Measurements from ENCODE around the gene FSIP1.

The FSIP1 gene

GRCh38 chr15:39756806-39757522 lies 25.7 kb downstream of the FSIP1 start:
- peak; percentile 72 for DNase-seq

DNA sequence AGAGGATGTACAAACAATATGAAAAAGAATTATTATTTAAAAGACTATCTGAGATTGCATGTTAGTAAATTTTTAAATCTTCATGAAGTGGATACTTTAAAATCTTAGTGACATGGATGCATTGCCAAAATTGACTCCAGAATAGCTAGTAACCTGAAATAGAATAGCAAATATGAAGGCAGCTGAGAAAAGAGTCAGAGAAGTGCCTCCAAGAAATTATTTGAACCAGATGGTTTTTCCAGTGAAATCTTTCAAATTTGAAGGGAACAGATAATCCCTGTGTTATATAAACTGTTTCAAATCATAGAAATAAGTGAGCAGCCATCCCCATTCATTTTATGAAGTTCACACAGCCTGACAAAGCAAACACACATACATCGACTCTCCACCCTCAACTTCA lies 29.6 kb downstream of the FSIP1 start:
- no peak for DNase-seq

GRCh38 chr15:39752246-39752645 lies 30.4 kb downstream of the FSIP1 start:
- DNase-seq, result no peak

DNA sequence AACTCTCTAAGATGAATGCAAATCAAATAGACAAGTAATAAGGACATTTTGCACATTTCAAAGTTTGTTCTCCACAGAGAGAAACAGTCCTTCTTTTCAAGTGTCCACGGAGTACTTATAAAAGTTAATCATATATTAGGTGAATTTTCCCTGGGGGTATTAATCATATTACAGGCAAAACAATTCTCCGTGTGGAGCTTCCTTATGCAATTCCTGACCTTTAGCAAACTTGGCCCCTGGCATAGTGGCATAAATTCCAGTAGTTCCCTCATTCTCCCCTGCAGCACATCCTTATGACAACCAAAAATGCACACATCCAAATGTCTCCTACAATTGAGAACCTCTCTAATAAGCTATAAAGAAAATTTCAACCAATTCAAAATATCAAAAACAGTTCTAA lies 34.4 kb downstream of the FSIP1 start:
- peak; percentile 17 for DNase-seq

DNA sequence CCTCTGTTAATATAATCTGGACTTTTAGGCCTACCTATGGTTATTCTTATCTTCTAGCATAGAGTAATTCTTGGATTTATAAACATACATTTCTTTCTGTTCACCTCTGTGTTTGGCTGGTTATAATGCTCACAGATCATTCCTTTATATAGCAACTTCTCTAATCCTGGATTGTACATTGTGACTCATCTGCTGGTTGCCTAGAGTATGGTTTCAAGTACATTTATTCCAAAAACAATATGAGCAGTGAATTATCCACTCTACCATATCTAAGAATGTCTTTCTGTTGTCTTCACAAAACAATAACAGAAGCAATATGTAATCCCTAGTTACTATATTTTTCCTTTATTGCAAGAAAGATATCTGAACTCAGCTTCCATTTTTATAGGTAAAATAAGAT lies 35.3 kb downstream of the FSIP1 start:
- peak; percentile 82 for DNase-seq

DNA sequence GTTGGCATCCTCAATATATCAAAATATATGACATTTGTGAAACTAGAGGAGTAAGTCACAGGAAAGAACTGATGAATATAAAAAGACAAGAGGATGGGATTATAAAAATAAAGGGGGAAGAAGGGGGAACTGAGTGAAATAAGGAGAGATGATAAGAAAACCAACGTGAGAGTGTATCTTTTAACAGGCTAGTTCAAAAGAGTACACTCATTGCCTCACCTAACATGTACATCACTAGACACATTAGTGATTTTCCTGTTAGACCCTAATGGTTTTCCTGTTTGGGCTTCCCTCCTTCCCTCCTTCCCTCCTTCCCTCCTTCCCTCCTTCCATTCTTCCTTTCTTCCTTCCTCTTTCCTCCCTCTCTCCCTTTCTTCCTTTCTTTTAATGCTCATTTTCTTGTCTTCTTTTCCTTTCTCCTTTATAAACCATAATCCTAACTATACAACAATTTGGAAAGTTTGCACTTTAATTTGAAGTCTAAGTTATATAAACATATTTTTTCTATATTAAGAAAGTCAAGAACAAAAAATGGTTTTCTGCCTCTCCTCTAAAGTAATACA lies 35.8 kb downstream of the FSIP1 start:
- DNase-seq, result no peak

DNA sequence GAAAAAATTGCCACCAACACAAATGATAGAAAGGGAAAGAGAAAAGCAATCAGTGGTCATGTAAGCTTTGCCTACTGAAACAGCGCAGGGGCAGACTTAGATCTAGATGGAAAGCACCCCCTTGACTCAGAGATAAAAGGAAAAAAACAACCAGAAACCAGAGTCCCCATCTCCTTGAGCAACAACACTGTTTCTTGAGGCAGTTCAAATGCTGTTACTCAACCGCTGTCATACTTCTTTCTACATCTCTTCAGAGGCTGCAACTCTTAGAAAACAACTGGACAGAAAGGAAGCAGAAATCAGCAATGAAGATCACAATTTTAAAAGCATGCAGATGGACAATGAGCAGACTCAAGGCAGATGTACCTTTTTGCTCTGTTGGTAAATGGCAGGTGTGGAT lies 36.5 kb downstream of the FSIP1 start:
- DNase-seq, result no peak

GRCh38 chr15:39745415-39745814 lies 37.2 kb downstream of the FSIP1 start:
- DNase-seq, result no peak

DNA sequence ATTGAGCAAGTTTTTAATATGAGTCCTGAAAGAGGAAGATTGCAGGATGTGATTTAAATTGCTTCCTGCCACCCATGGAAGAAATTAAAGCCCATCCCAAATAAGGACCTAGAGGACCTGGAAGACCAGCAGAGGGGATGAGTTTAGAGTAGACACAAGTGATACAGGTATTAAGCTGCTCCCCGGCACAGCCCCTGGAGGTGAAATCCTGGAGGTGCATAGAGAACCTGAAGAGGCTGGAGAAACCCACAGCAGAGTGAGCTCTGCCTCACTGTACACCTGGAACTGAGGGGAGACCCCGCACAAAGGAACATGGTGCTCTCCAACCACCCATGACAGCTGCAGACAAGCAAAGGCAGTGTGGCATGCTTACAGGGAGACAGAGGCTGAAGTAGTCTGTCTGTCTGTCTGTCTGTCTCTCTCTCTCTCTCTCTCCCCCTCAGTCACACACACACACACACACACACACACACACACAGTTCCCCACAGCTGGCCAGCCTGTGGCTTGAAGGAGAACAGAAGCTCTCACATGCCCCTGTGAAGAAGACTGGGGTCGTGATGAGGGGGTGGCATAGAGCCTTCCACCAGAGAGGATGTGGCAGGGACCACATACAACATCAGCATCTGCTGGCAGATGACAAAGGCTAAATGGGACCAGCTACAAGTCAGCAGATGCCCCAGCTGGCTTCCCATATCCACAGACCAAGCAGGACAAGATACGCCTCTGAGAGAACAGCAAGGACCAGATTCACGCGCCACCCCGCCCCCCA lies 38.1 kb downstream of the FSIP1 start:
- DNase-seq, result no peak

GRCh38 chr15:39743611-39744010 lies 39.0 kb downstream of the FSIP1 start:
- no peak for DNase-seq

GRCh38 chr15:39741258-39741657 lies 41.4 kb downstream of the FSIP1 start:
- DNase-seq, result peak; percentile 29

DNA sequence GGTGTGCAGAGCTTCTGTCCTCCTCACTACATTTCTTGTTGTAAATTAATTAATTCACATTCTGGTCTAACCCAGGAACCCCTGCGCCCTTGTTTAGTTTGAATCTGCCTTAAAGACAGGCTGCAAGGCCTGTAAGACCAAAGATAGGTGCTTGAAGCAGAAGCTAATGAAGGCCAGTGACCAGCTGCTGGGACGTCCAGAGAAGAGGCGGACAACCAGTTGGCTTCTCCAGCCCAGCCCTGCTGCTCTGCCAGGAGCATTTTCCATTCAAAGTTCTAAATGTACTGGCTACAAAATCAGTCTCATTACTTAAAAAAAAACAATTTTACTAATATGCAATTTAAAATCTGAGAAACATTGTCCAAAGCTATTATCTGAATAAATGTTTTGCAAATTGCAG lies 43.6 kb downstream of the FSIP1 start:
- no peak for DNase-seq

GRCh38 chr15:39737196-39737550 lies 45.5 kb downstream of the FSIP1 start:
- DNase-seq, result no peak

DNA sequence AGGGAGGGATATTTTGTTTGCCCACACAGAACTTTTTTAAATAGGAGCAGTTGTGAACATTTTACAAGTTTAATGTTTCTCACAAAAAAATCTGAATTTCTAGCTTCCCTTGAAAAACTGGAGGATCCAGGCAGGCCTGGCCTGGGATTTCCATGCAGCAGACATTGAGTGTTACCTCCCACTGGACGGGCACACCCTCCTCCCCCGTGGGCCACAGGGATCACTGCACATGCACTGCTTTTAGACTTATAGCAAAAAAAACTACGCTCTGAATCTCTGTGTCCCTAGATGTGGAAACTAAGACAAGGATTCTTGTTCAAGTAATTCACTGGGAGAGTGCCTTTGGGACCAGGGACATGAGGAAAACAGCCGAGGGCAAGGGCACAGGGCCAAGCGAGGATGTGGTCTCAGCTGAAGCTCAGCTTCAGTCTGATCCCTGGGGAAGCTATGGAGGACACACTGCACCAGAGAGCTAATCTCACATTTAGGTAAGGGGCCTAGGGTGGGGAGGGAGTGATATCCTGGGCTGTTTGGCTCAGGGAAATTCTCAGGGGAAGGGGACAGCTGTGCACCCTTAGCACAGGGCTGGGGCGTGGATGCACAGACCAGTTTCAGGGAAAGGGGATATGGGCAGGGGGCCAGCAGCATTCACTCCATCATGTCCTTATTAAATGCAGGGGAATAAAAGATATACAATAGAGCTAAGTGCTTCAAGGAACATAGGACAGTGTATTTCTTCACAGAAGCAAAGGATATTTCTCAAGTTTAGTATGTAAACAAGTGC lies 46.0 kb downstream of the FSIP1 start:
- peak; percentile 42 for DNase-seq

DNA sequence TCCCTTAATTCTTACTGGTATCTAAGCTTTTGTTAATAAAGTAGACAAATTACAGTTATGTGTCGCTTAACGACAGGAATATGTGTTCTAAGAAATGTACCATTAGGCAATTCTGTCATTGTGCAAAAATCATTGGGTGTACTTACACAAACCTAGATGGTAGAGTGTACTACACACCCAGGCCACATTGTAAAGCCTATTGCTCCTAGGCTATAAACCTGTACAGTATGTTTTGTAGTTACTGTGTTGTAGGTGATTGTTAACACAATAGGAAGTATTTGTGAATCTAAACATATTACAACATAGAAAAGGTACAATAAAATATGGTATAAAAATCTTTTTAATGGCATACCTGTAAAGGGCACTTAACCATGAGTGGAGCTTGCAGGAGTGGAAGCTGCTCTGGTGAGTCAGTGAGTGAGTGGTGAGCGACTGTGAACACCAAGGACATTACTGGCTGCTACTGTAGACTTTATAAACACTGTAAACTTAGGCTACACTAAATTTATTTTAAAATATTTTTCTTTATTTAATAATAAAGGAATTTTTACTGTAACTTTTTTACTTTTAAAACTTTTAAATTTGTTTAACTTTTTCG lies 47.4 kb downstream of the FSIP1 start:
- DNase-seq, result no peak

GRCh38 chr15:39731266-39731665 lies 51.4 kb downstream of the FSIP1 start:
- no peak for DNase-seq

DNA sequence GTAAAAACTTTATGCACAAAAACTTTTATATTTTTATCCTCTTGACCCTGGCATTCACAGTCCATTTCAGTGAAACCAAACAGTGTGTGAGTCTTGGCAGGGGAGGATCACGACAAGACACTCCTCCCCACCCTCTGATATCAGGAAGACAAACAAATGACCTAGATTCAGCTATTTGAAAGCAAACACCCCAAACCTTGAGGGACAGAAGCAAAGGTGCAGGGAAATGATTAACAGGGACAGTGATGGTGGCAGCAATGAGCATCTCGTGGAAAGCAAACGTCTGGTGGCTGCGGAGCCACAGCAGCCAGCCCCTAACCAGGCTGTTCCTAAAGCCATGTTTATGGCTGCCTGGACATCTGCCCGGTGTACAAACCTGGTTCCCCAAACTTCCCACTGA lies 52.1 kb downstream of the FSIP1 start:
- DNase-seq, result no peak

GRCh38 chr15:39729500-39729899 lies 53.1 kb downstream of the FSIP1 start:
- no peak for DNase-seq

GRCh38 chr15:39728845-39729244 lies 53.8 kb downstream of the FSIP1 start:
- peak; percentile 37 for DNase-seq

- no peak for DNase-seq
Observed at GRCh38 chr15:39721893-39722292, 60.7 kb downstream of the FSIP1 start.

- peak; percentile 83 for DNase-seq
Observed at GRCh38 chr15:39720621-39721611, 61.7 kb downstream of the FSIP1 start.

DNA sequence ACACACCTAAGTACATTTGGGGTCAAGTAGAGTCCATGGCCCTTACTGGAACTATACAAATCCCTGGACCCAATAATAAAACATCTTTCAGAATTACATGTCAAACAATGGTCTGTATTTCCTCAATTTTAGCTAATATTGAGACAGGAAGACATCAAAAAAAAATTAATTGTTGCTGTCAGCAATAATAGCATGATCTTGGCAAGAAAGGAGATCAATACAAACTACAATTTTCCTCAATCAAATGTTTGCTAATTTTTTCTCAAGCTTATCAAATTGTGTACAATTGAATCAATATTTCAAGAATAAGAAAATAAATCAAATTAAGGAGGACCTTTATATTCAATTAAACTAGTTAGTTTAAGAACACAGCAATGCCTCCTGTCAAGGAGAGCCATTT lies 62.6 kb downstream of the FSIP1 start:
- DNase-seq, result no peak
